Osteoblast (primary cell): Measurements from ENCODE around the gene SERPINA4. TPM values are rescaled to one million over a fixed set of nuclear protein-coding genes. Genes with fewer than 3 reads are reported as not detected.

Source experiments
- DNase-seq: peaks from one replicate; pipeline ENCODE4 v3.0.0; 2011; ENCODE audit warnings: low spot score, mixed read lengths; ENCODE audit not compliant: insufficient read length; ENCODE audit errors: missing footprints
- H2AFZ ChIP-seq: 2 replicates; pipeline ENCODE4 v1.6.0; 2011; ENCODE audit warnings: mild to moderate bottlenecking, low read length
- H3K27ac ChIP-seq: 2 replicates; pipeline ENCODE4 v1.5.1; 2011; ENCODE audit warnings: mild to moderate bottlenecking, low read depth, low read length, moderate library complexity
- H3K27me3 ChIP-seq: 2 replicates; pipeline ENCODE4 v1.6.0; 2012; ENCODE audit warnings: mild to moderate bottlenecking, control low read depth, inconsistent platforms, low read length, moderate library complexity; ENCODE audit not compliant: insufficient read depth
- H3K36me3 ChIP-seq: 2 replicates; pipeline ENCODE4 v1.5.1; 2011; ENCODE audit warnings: mild to moderate bottlenecking, low read length, control low read depth, moderate library complexity; ENCODE audit not compliant: insufficient read depth
- H3K4me1 ChIP-seq: 2 replicates; pipeline ENCODE4 v1.5.1; 2011; ENCODE audit warnings: mild to moderate bottlenecking, low read length, control low read depth, moderate library complexity; ENCODE audit not compliant: insufficient read depth
- H3K4me2 ChIP-seq: 2 replicates; pipeline ENCODE4 v1.6.0; 2011; ENCODE audit warnings: mild to moderate bottlenecking, low read length; ENCODE audit not compliant: insufficient read depth
- H3K4me3 ChIP-seq: fragments of 200-600 bp; sonication (generic); 3 replicates; pipeline ENCODE4 v1.5.1; 2012; ENCODE audit warnings: mild to moderate bottlenecking, low read length, inconsistent platforms; ENCODE audit not compliant: insufficient read depth
- H3K79me2 ChIP-seq: 2 replicates; pipeline ENCODE4 v1.6.0; 2012; ENCODE audit warnings: mild to moderate bottlenecking, low read length, control low read depth, inconsistent platforms; ENCODE audit not compliant: insufficient read depth
- H3K9me3 ChIP-seq: 2 replicates; pipeline ENCODE4 v1.5.1; 2011; ENCODE audit warnings: low read depth, low read length, control low read depth
- H4K20me1 ChIP-seq: 2 replicates; pipeline ENCODE4 v1.6.0; 2012; ENCODE audit warnings: mild to moderate bottlenecking, low read length, control low read depth; ENCODE audit not compliant: insufficient read depth
- CTCF ChIP-seq: IDR thresholded peaks from 2 replicates; pipeline ENCODE4 v1.5.1; 2011; ENCODE audit warnings: mild to moderate bottlenecking, low read depth, low read length, moderate library complexity; ENCODE audit errors: extremely low read depth
- total RNA-seq: library from RNA; depleted of rRNA; stranded (reverse); fragments of >200 nt; gene quantifications from 2 replicates; pipeline ENCODE4 v1.2.3, GENCODE V29; 2012

Gene SERPINA4
- total RNA-seq, 1 donor = not detected

DNA sequence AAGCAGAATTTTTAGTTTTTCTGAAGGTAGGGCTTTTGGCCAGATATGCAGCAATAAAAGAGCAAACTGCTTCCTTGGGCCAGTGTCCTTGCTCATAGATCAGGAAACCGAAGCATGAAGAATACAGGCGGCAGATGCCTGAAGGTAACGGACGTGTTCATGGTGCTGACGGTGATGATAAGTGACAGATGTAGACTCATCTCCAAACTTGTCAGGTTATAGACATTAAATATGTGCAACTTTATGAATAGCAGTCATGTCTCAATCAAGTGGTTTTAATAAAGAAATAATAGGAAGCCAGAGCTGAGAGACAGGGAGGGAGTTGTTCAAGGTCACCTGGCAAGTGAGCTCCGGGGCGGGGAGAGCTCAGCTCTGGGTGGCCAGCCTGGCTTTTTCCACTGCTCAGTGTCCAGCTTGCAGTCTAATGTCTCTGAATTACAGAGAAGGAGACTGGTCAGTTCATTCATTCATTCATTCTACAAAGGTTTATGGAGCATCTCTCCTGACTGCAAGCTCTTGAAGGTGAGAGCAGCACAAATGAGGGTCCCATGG lies 21.0 kb downstream of the SERPINA4 start:
- peaks cover 4% of the 10 kb centered on the region for H3K27me3 ChIP-seq
- H3K79me2 ChIP-seq = no peaks in the 10 kb centered on the region
- H3K4me1 ChIP-seq = peaks cover 11% of the 10 kb centered on the region

DNA sequence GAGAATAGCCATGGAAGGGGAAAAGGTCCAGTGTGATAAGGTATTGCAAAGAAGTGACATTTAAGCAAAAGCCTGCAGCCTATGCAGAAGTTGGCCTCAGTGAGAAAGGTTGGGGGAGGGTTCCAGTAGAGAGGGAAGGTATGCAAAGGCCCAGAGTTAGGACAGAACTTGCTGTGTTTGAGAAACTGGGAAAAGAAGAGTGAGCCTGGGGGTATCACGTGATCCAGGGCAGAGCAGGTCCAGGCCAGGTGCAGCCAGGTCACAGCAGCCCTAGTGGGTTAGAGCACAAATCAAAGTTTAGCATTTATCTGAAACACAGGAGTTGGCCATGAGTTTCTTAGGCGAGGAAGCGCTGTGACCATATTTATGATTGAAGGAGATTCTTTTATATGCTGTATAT lies 21.6 kb downstream of the SERPINA4 start:
- Histone ChIP-seq H2AFZ (no peak overlapping the region), H3K27me3 (peaks cover 7% of the 10 kb centered on the region), H3K36me3 (no peaks in the 10 kb centered on the region), H3K27ac (no peak overlapping the region), H3K9me3 (no peaks in the 10 kb centered on the region), H3K79me2 (no peaks in the 10 kb centered on the region), H3K4me2 (no peak overlapping the region), H3K4me1 (peaks cover 11% of the 10 kb centered on the region), H3K4me3 (no peak overlapping the region), H4K20me1 (no peaks in the 10 kb centered on the region)
- TF ChIP-seq CTCF = no peak
- DNase-seq = no peak

More for the DNA sequence above, 21.0 kb downstream of the SERPINA4 start:
- Histone ChIP-seq H3K27ac (no peak overlapping the region), H2AFZ (no peak overlapping the region), H4K20me1 (no peaks in the 10 kb centered on the region), H3K4me2 (no peak overlapping the region), H3K36me3 (no peaks in the 10 kb centered on the region), H3K9me3 (no peaks in the 10 kb centered on the region), H3K4me3 (no peak overlapping the region)
- no peak for TF ChIP-seq CTCF
- no peak for DNase-seq

GRCh38 chr14:94583557-94583956 lies 22.3 kb downstream of the SERPINA4 start:
- Histone ChIP-seq H3K27ac (no peak overlapping the region), H2AFZ (no peak overlapping the region), H3K79me2 (no peaks in the 10 kb centered on the region), H3K4me2 (no peak overlapping the region), H3K9me3 (no peaks in the 10 kb centered on the region), H3K4me1 (peaks cover 11% of the 10 kb centered on the region), H3K27me3 (peaks cover 7% of the 10 kb centered on the region), H3K4me3 (no peak overlapping the region), H3K36me3 (no peaks in the 10 kb centered on the region), H4K20me1 (no peaks in the 10 kb centered on the region)
- TF ChIP-seq CTCF = no peak
- DNase-seq = no peak

DNA sequence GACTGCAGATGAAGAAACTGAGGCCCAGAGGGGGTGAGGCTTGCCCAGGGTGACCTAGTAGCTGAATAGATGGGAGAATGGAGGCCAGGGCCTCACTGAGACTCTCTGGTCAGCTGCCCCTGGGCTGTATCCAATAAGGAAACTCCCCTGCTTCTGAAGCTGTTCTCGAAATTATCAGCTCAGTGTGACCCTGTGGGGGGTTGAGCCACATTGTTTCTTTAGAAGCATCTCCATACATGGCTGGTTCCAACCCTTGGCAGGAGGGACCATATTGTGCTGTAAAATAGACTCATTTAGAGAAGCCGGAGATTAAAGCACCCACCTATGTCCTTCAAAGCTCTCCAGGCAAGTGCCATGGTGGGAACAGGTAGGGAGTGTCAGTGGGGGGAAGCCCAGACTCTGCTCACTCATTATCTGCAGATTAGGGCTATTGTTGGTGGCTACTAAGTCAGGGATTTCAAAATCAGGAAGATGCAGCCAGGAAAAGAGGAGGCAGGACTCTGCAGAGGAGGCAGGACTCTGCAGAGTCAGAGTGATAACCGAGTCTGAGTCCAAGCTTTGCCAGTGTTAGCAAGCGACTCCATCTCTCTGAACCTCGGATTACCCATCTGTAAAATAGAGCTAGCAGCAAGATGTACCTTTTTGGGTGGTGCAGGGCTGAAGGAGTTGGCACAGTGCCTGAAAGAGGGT lies 23.5 kb downstream of the SERPINA4 start:
- H4K20me1 ChIP-seq = no peaks in the 10 kb centered on the region
- H3K9me3 ChIP-seq = no peaks in the 10 kb centered on the region
- DNase-seq = no peak
- no peaks in the 10 kb centered on the region for H3K79me2 ChIP-seq
- no peak overlapping the region for H3K4me2 ChIP-seq
- H3K4me1 ChIP-seq = peaks cover 11% of the 10 kb centered on the region
- TF ChIP-seq CTCF = no peak
- peaks cover 7% of the 10 kb centered on the region for H3K27me3 ChIP-seq
- H2AFZ ChIP-seq = no peak overlapping the region
- no peak overlapping the region for H3K27ac ChIP-seq
- no peak overlapping the region for H3K4me3 ChIP-seq
- H3K36me3 ChIP-seq = no peaks in the 10 kb centered on the region
